Left ventricle myocardium inferior (tissue), 1 donor: ENCODE results near the gene EFNA5. TPM values are rescaled to one million over a fixed set of nuclear protein-coding genes. Genes with fewer than 3 reads are reported as not detected.

ENCODE experiments used
- DNase-seq: peaks from one replicate; pipeline ENCODE4 v3.0.0-alpha.2; 2020
- H3K27ac ChIP-seq: fragments of 200-600 bp; replicated peaks from 2 replicates; pipeline ENCODE4 v1.8.0; 2021
- H3K27me3 ChIP-seq: fragments of 200-600 bp; 2 replicates; pipeline ENCODE4 v1.8.0; 2021; ENCODE audit warnings: low read depth
- H3K36me3 ChIP-seq: fragments of 200-600 bp; 2 replicates; pipeline ENCODE4 v1.8.0; 2021
- H3K4me1 ChIP-seq: fragments of 200-600 bp; 2 replicates; pipeline ENCODE4 v1.8.0; 2021
- H3K4me3 ChIP-seq: fragments of 200-600 bp; 2 replicates; pipeline ENCODE4 v1.8.0; 2021; ENCODE audit warnings: mild to moderate bottlenecking, moderate library complexity
- H3K9me3 ChIP-seq: fragments of 200-600 bp; replicated peaks from 2 replicates; pipeline ENCODE4 v1.8.0; 2021
- intact Hi-C: fragments of 100-400 bp; cut with micrococcal nuclease; formaldehyde crosslinking; loops from one replicate; pipeline ENCODE4 v1.11.0; 2022
- total RNA-seq: library from RNA; stranded (reverse); fragmentation: NEBNext Ultra II Directional; extraction: Animal tissue kit (Norgen Biotek cat#: 25700); gene quantifications from one replicate; pipeline ENCODE4 v1.2.1, GENCODE V29; 2021
- TF ChIP-seq, protein P1 (sequence below): fragments of 200-600 bp; IDR thresholded peaks from 2 replicates; pipeline ENCODE4 v1.8.0; 2021; ENCODE audit warnings: antibody characterized with exemption, mild to moderate bottlenecking, borderline replicate concordance
- donor health status: DM: no; HTN: yes; CAD: no; lungs with severe emphysema.

The EFNA5 gene
- total RNA-seq, 1 donor from 2014 or later, result 28.2 TPM

GRCh38 chr5:107576155-107576554, 94.6 kb downstream of the EFNA5 start:
- no peaks in the 10 kb centered on the region for H3K27me3 ChIP-seq
- no peak overlapping the region for H3K27ac ChIP-seq
- peaks cover 71% of the 10 kb centered on the region for H3K4me1 ChIP-seq
- no peak overlapping the region for H3K4me3 ChIP-seq
- H3K36me3 ChIP-seq, result no peaks in the 10 kb centered on the region
- TF ChIP-seq, protein P1, sequence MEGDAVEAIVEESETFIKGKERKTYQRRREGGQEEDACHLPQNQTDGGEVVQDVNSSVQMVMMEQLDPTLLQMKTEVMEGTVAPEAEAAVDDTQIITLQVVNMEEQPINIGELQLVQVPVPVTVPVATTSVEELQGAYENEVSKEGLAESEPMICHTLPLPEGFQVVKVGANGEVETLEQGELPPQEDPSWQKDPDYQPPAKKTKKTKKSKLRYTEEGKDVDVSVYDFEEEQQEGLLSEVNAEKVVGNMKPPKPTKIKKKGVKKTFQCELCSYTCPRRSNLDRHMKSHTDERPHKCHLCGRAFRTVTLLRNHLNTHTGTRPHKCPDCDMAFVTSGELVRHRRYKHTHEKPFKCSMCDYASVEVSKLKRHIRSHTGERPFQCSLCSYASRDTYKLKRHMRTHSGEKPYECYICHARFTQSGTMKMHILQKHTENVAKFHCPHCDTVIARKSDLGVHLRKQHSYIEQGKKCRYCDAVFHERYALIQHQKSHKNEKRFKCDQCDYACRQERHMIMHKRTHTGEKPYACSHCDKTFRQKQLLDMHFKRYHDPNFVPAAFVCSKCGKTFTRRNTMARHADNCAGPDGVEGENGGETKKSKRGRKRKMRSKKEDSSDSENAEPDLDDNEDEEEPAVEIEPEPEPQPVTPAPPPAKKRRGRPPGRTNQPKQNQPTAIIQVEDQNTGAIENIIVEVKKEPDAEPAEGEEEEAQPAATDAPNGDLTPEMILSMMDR, result no peak
- DNase-seq, result no peak
- intact Hi-C loops, result no loop called here
- no peaks in the 10 kb centered on the region for H3K9me3 ChIP-seq

DNA sequence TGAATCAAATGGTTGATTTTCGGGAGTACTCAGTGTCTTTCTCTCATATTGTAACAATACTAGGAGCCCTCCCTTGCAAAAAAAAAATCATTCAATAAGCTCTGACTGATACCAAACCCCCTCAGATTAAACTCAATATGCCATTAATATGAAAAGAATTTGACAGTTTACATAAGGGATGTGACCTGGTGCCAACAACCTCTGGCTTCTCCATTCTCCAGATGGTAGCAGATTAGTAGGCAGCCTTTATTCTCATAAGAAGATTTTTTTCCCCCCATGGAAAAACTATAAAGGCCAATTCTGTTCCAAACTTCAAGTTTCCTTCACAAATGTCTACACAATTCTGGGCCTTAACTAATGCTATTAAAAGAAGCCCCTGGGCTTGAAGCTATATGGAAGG, 96.5 kb downstream of the EFNA5 start:
- intact Hi-C loops, result no loop called here
- Histone ChIP-seq H3K4me3 (no peak overlapping the region), H3K4me1 (peaks cover 78% of the 10 kb centered on the region), H3K36me3 (no peaks in the 10 kb centered on the region), H3K9me3 (no peaks in the 10 kb centered on the region), H3K27me3 (no peaks in the 10 kb centered on the region), H3K27ac (peak overlapping the region; percentile 88)
- no peak for DNase-seq
- TF ChIP-seq, protein P1, result no peak

DNA sequence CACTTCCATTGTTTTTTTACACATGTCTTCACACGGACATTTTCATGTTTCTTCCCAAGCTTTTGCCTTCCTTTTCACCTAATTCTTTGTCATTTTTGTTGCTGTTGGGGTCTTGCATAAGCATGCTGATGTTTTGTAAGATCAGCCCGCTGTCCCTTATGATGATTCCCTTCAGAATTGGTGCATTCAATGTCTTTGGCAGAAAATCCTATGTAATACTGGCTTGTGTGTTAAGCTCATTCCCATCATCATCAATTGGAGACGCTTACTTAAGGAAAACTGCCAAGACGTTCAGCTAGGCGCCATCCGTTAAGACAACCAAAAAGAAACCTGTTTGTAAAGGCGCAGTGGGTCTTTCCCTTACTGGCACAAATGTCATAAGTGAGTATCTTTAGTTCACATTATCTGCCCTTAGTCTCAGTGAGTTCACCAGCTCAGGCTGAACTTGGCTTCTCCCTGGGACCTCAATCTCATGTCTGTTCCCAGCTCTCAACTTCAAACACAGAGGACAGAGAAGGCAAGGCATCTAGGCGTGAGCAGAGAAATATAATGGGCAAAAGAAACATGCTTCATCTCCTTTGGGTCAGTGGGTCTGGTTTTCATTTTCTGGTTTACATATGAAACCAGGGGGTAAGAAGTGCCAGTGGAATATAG, 97.9 kb downstream of the EFNA5 start:
- H3K27ac ChIP-seq, result peak overlapping the region; percentile 88
- no peak for DNase-seq
- TF ChIP-seq, protein P1, result no peak
- no peaks in the 10 kb centered on the region for H3K27me3 ChIP-seq
- intact Hi-C loops, result no loop called here
- H3K4me3 ChIP-seq, result peak overlapping the region; percentile 62
- H3K4me1 ChIP-seq, result peaks cover 66% of the 10 kb centered on the region
- no peaks in the 10 kb centered on the region for H3K9me3 ChIP-seq
- H3K36me3 ChIP-seq, result no peaks in the 10 kb centered on the region

- H3K36me3 ChIP-seq, result no peaks in the 10 kb centered on the region
- TF ChIP-seq, protein P1, result peak; percentile 96
- H3K4me3 ChIP-seq, result peak overlapping the region; percentile 62
- no peaks in the 10 kb centered on the region for H3K9me3 ChIP-seq
- H3K27me3 ChIP-seq, result no peaks in the 10 kb centered on the region
- H3K27ac ChIP-seq, result peak overlapping the region; percentile 88
- peak; percentile 92 for DNase-seq
- intact Hi-C loops, result no loop called here
- H3K4me1 ChIP-seq, result peaks cover 62% of the 10 kb centered on the region
These were observed 98.9 kb downstream of the EFNA5 start for GRCh38 chr5:107571621-107572536.

- H3K4me1 ChIP-seq, result peaks cover 67% of the 10 kb centered on the region
- DNase-seq, result no peak
- H3K9me3 ChIP-seq, result no peaks in the 10 kb centered on the region
- intact Hi-C loops, result no loop called here
- H3K27me3 ChIP-seq, result no peaks in the 10 kb centered on the region
- peak overlapping the region; percentile 62 for H3K4me3 ChIP-seq
- H3K36me3 ChIP-seq, result no peaks in the 10 kb centered on the region
- peak overlapping the region; percentile 88 for H3K27ac ChIP-seq
- TF ChIP-seq, protein P1, result no peak
These were observed 99.8 kb downstream of the EFNA5 start for GRCh38 chr5:107570805-107571531.
